NCI-H146 treated with DMSO at 0.1 percent for 48 hours (cell line): ENCODE data around the gene VCP.

Experiments
- DNase-seq: peaks from one replicate; lab custom pipeline; 2025; ENCODE audit not compliant: unreplicated experiment; lab: John Stamatoyannopoulos, UW

The VCP gene

GRCh38 chr9:35072461-35073278, at the start of gene VCP:
TSS of gene VCP (minus strand) at chr9:35072625. CDS start at chr9:35072353, 272 bp downstream.
- peak; percentile 99 for DNase-seq

GRCh38 chr9:35116898-35117551, 44.6 kb upstream of the VCP start:
- peak; percentile 91 for DNase-seq

- DNase-seq: no peak
These were observed 44.1 kb upstream of the VCP start for GRCh38 chr9:35116539-35116897.

- peak; percentile 97 for DNase-seq
These were observed 43.5 kb upstream of the VCP start, which contains the start of gene ATOSB for GRCh38 chr9:35115680-35116538. TSS of gene ATOSB (minus strand) at chr9:35115862. CDS start at chr9:35108274, 7,588 bp downstream.

- DNase-seq: no peak
These were observed 42.6 kb upstream of the VCP start for GRCh38 chr9:35114840-35115628.

GRCh38 chr9:35114113-35114839, 41.9 kb upstream of the VCP start:
- DNase-seq: peak; percentile 80

GRCh38 chr9:35112257-35113020, 40.0 kb upstream of the VCP start:
- no peak for DNase-seq

- peak; percentile 95 for DNase-seq
These were observed 38.8 kb upstream of the VCP start for GRCh38 chr9:35111001-35111933.

- DNase-seq: no peak
These were observed 37.9 kb upstream of the VCP start for GRCh38 chr9:35110327-35110761.

GRCh38 chr9:35108946-35109575, 36.6 kb upstream of the VCP start:
- no peak for DNase-seq

- DNase-seq: no peak
These were observed 36.0 kb upstream of the VCP start for GRCh38 chr9:35108461-35108860.

GRCh38 chr9:35107297-35108290, 35.2 kb upstream of the VCP start:
- no peak for DNase-seq

- no peak for DNase-seq
These were observed 33.9 kb upstream of the VCP start for GRCh38 chr9:35106343-35106730.

- no peak for DNase-seq
These were observed 33.3 kb upstream of the VCP start for GRCh38 chr9:35105571-35106342.

- DNase-seq: no peak
These were observed 32.7 kb upstream of the VCP start for GRCh38 chr9:35105126-35105525.

GRCh38 chr9:35104586-35104985, 32.2 kb upstream of the VCP start:
- no peak for DNase-seq
